Neural cell (in vitro differentiated cells): ENCODE data around the gene PRKCE. TPM values are rescaled to one million over a fixed set of nuclear protein-coding genes. Genes with fewer than 3 reads are reported as not detected.

Experiments used
- H2AFZ ChIP-seq: fragments of 200-600, 300-800 bp; sonication (generic), shearing (Covaris generic); 2 replicates; pipeline ENCODE4 v1.6.0; 2014; ENCODE audit warnings: low read depth, mild to moderate bottlenecking, antibody characterized with exemption, low read length, moderate library complexity
- H3F3A ChIP-seq: fragments of 200-600 bp; shearing (Covaris generic); 2 replicates; pipeline ENCODE4 v1.6.1; 2016; ENCODE audit warnings: mild to moderate bottlenecking, moderate library complexity, mixed read lengths, antibody characterized with exemption, low read length; ENCODE audit not compliant: insufficient read depth, poor library complexity, severe bottlenecking
- H3K27ac ChIP-seq: fragments of 200-600, 300-800 bp; sonication (generic), shearing (Covaris generic); 2 replicates; pipeline ENCODE4 v1.5.1; 2014; ENCODE audit warnings: mild to moderate bottlenecking, low read length, moderate library complexity
- H3K27me3 ChIP-seq: fragments of 300-800, 200-600 bp; sonication (generic), shearing (Covaris generic); 2 replicates; pipeline ENCODE4 v1.6.0; 2014; ENCODE audit warnings: mild to moderate bottlenecking, low read depth, low read length, moderate library complexity; ENCODE audit not compliant: insufficient read depth
- H3K36me3 ChIP-seq: fragments of 300-800, 200-600 bp; sonication (generic), shearing (Covaris generic); 2 replicates; pipeline ENCODE4 v1.5.1; 2014; ENCODE audit warnings: mild to moderate bottlenecking, antibody characterized with exemption, low read length, moderate library complexity; ENCODE audit not compliant: insufficient read depth
- H3K4me2 ChIP-seq: fragments of 300-800, 200-600 bp; sonication (generic), shearing (Covaris generic); 2 replicates; pipeline ENCODE4 v1.6.0; 2014; ENCODE audit warnings: mild to moderate bottlenecking, low read length
- H3K4me3 ChIP-seq: fragments of 300-800, 200-600 bp; sonication (generic), shearing (Covaris generic); 2 replicates; pipeline ENCODE4 v1.5.1; 2014; ENCODE audit warnings: mild to moderate bottlenecking, low read length, moderate library complexity
- H3K79me2 ChIP-seq: fragments of 200-600 bp; shearing (Covaris generic); replicated peaks from 2 replicates; pipeline ENCODE4 v1.6.0; 2014; ENCODE audit warnings: mild to moderate bottlenecking, low read length, moderate library complexity; ENCODE audit not compliant: insufficient read depth
- H3K9ac ChIP-seq: fragments of 300-800, 200-600 bp; sonication (generic), shearing (Covaris generic); 2 replicates; pipeline ENCODE4 v1.6.1; 2016; ENCODE audit warnings: mild to moderate bottlenecking, low read length, mixed read lengths
- H3K9me2 ChIP-seq: fragments of 200-600 bp; shearing (Covaris generic); 2 replicates; pipeline ENCODE4 v1.6.1; 2016; ENCODE audit warnings: mild to moderate bottlenecking, low read length, mixed read lengths; ENCODE audit not compliant: insufficient read depth
- H3K9me3 ChIP-seq: fragments of 200-600, 300-800 bp; sonication (generic), shearing (Covaris generic); 2 replicates; pipeline ENCODE4 v1.6.1; 2016; ENCODE audit warnings: mild to moderate bottlenecking, mixed run types, low read length, moderate library complexity, mixed read lengths
- H4K20me1 ChIP-seq: fragments of 200-600 bp; shearing (Covaris generic); 2 replicates; pipeline ENCODE4 v1.6.1; 2016; ENCODE audit warnings: mild to moderate bottlenecking, mixed run types; ENCODE audit not compliant: insufficient read depth
- EP300 ChIP-seq: fragments of 450-650 bp; conservative IDR thresholded peaks from 2 replicates; pipeline ENCODE4 v1.6.1; 2014; ENCODE audit warnings: antibody characterized with exemption, mild to moderate bottlenecking, moderate library complexity; ENCODE audit not compliant: poor library complexity, severe bottlenecking
- EZH2 ChIP-seq: fragments of 200-600, 300-800 bp; shearing (Covaris generic), sonication (generic); IDR thresholded peaks from 2 replicates; pipeline ENCODE4 v1.6.1; 2014; ENCODE audit warnings: antibody characterized with exemption, low read length, borderline replicate concordance, mild to moderate bottlenecking; ENCODE audit not compliant: insufficient read depth, poor library complexity, severe bottlenecking
- MXI1 ChIP-seq: fragments of 450-650 bp; conservative IDR thresholded peaks from 2 replicates; pipeline ENCODE4 v1.6.1; 2014; ENCODE audit warnings: antibody characterized with exemption, mild to moderate bottlenecking; ENCODE audit not compliant: poor library complexity, severe bottlenecking
- POLR2AphosphoS5 ChIP-seq: IDR thresholded peaks from 2 replicates; pipeline ENCODE4 v1.6.1; 2012
- RAD21 ChIP-seq: fragments of 450-650 bp; conservative IDR thresholded peaks from 2 replicates; pipeline ENCODE4 v1.6.1; 2014; ENCODE audit warnings: antibody characterized with exemption, mild to moderate bottlenecking, moderate library complexity
- SMC3 ChIP-seq: fragments of 450-650 bp; conservative IDR thresholded peaks from 2 replicates; pipeline ENCODE4 v1.6.1; 2014; ENCODE audit warnings: antibody characterized with exemption, mild to moderate bottlenecking, moderate library complexity; ENCODE audit not compliant: poor library complexity
- TAF1 ChIP-seq: IDR thresholded peaks from 2 replicates; pipeline ENCODE4 v1.6.1; 2012; ENCODE audit warnings: low read depth
- polyA plus RNA-seq: library from polyadenylated mRNA; depleted of rRNA; stranded (reverse); fragments of >200 nt; gene quantifications from 2 replicates; pipeline ENCODE4 v1.2.3, GENCODE V29; 2014
- TF ChIP-seq, protein P1 (sequence below): IDR thresholded peaks from 2 replicates; pipeline ENCODE4 v1.6.1; 2012; ENCODE audit warnings: borderline replicate concordance
- TF ChIP-seq, protein P2 (sequence below): fragments of 450-650 bp; IDR thresholded peaks from 2 replicates; pipeline ENCODE4 v1.5.1; 2014; ENCODE audit warnings: antibody characterized with exemption, mild to moderate bottlenecking, moderate library complexity; ENCODE audit not compliant: poor library complexity, severe bottlenecking

PRKCE gene
- polyA plus RNA-seq, 1 donor from 2014 or later = 5.4 TPM

DNA sequence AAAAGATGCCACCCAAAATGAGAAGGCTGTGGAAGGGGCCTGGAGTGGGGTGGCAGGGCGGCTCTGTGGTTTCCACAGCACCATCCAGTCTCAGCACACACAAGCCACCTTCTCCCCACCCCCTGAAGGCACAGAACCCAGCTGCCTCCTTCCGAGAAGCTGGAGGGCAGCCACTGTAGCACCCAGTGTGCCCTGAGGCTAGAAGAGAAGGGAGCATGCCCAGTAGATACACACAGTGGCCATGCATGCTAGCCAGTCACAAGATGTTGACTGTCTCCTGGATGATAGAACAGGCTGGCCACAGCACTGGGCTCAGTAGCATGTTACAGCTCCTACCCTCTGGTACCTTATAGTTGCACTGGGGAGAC lies 496.9 kb downstream of the PRKCE start:
- TF ChIP-seq, protein P1, sequence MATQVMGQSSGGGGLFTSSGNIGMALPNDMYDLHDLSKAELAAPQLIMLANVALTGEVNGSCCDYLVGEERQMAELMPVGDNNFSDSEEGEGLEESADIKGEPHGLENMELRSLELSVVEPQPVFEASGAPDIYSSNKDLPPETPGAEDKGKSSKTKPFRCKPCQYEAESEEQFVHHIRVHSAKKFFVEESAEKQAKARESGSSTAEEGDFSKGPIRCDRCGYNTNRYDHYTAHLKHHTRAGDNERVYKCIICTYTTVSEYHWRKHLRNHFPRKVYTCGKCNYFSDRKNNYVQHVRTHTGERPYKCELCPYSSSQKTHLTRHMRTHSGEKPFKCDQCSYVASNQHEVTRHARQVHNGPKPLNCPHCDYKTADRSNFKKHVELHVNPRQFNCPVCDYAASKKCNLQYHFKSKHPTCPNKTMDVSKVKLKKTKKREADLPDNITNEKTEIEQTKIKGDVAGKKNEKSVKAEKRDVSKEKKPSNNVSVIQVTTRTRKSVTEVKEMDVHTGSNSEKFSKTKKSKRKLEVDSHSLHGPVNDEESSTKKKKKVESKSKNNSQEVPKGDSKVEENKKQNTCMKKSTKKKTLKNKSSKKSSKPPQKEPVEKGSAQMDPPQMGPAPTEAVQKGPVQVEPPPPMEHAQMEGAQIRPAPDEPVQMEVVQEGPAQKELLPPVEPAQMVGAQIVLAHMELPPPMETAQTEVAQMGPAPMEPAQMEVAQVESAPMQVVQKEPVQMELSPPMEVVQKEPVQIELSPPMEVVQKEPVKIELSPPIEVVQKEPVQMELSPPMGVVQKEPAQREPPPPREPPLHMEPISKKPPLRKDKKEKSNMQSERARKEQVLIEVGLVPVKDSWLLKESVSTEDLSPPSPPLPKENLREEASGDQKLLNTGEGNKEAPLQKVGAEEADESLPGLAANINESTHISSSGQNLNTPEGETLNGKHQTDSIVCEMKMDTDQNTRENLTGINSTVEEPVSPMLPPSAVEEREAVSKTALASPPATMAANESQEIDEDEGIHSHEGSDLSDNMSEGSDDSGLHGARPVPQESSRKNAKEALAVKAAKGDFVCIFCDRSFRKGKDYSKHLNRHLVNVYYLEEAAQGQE = no peak
- TF ChIP-seq RAD21 (no peak), SMC3 (no peak), EP300 (no peak), TAF1 (no peak), POLR2AphosphoS5 (no peak), EZH2 (no peak), MXI1 (no peak)
- TF ChIP-seq, protein P2, sequence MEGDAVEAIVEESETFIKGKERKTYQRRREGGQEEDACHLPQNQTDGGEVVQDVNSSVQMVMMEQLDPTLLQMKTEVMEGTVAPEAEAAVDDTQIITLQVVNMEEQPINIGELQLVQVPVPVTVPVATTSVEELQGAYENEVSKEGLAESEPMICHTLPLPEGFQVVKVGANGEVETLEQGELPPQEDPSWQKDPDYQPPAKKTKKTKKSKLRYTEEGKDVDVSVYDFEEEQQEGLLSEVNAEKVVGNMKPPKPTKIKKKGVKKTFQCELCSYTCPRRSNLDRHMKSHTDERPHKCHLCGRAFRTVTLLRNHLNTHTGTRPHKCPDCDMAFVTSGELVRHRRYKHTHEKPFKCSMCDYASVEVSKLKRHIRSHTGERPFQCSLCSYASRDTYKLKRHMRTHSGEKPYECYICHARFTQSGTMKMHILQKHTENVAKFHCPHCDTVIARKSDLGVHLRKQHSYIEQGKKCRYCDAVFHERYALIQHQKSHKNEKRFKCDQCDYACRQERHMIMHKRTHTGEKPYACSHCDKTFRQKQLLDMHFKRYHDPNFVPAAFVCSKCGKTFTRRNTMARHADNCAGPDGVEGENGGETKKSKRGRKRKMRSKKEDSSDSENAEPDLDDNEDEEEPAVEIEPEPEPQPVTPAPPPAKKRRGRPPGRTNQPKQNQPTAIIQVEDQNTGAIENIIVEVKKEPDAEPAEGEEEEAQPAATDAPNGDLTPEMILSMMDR = no peak
- Histone ChIP-seq H3K9ac (no peak overlapping the region), H3K4me3 (no peak overlapping the region)

DNA sequence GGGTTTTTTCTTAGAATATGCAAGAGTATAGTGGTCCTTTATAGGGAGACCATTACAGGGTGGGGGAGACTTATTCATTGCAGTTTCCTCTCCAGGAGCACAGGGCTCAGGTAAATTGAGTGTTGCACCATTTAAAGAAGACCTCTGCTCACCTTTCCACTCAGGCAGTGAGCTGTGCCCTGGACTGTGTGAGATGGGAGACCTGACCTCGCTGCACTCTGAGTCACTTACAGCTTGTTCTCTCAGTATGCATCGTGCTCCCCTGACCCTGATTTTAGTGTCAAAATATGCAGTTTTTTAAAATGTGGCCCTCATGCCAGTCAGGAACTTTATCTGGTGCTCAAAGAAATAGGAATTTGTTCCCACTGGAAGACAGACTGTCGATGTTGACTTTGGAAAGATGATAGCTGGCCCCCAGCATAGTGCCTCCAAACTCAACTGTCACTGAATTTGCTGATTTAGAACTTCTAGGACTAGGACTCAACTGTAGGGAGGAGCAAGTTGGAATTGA lies 499.0 kb downstream of the PRKCE start:
- no peaks in the 10 kb centered on the region for H3K9me2 ChIP-seq
- no peaks in the 10 kb centered on the region for H3K79me2 ChIP-seq
- H2AFZ ChIP-seq = no peak overlapping the region
- no peaks in the 10 kb centered on the region for H3F3A ChIP-seq
- no peaks in the 10 kb centered on the region for H4K20me1 ChIP-seq
- H3K27ac ChIP-seq = no peak overlapping the region
- no peaks in the 10 kb centered on the region for H3K36me3 ChIP-seq
- no peaks in the 10 kb centered on the region for H3K27me3 ChIP-seq
- H3K4me2 ChIP-seq = no peak overlapping the region
- no peak overlapping the region for H3K9ac ChIP-seq
- no peak overlapping the region for H3K4me3 ChIP-seq
- TF ChIP-seq, protein P2 = no peak
- TF ChIP-seq, protein P1 = no peak
- TF ChIP-seq RAD21 (no peak), EP300 (no peak), EZH2 (no peak), TAF1 (no peak), MXI1 (no peak), SMC3 (no peak), POLR2AphosphoS5 (no peak)
- H3K9me3 ChIP-seq = no peaks in the 10 kb centered on the region

More for the DNA sequence above, 496.9 kb downstream of the PRKCE start:
- H3K79me2 ChIP-seq = no peaks in the 10 kb centered on the region
- H3F3A ChIP-seq = no peaks in the 10 kb centered on the region
- H3K27me3 ChIP-seq = no peaks in the 10 kb centered on the region
- H3K27ac ChIP-seq = no peak overlapping the region
- no peaks in the 10 kb centered on the region for H3K9me2 ChIP-seq
- no peaks in the 10 kb centered on the region for H4K20me1 ChIP-seq
- no peak overlapping the region for H2AFZ ChIP-seq
- H3K9me3 ChIP-seq = no peaks in the 10 kb centered on the region
- H3K36me3 ChIP-seq = no peaks in the 10 kb centered on the region
- no peak overlapping the region for H3K4me2 ChIP-seq
